Liver (tissue), 9 donors: ENCODE measurements around the gene FGFRL1. TPM values are rescaled to one million over a fixed set of nuclear protein-coding genes. Genes with fewer than 3 reads are reported as not detected.
A peak's percentile ranks its signal among the peaks of the same experiment; 100 is the strongest.

Experiments used
- DNase-seq: peaks from one replicate; pipeline ENCODE4 v3.0.0-alpha.2; 2017; ENCODE audit warnings: low spot score
- H3K27ac ChIP-seq, 2 donors: one replicate each; pipeline ENCODE4 v1.7.0; 2013; ENCODE audit warnings: inconsistent platforms in 2 of 2, low read length in 2 of 2, control low read depth in 1 of 2, low read depth in 1 of 2, mild to moderate bottlenecking in 1 of 2
- H3K27me3 ChIP-seq, 4 donors: one replicate each; pipeline versions ENCODE4 v1.6.1 to v1.7.0; 2013; ENCODE audit warnings: low read length in 3 of 4, inconsistent platforms in 1 of 4, mild to moderate bottlenecking in 1 of 4, moderate library complexity in 1 of 4; ENCODE audit not compliant: control insufficient read depth in 4 of 4, insufficient read depth in 4 of 4
- H3K36me3 ChIP-seq, 4 donors: one replicate each; pipeline versions ENCODE4 v1.6.1 to v1.7.0; 2013; ENCODE audit warnings: low read length in 3 of 4, mild to moderate bottlenecking in 3 of 4, low read depth in 1 of 4, moderate library complexity in 1 of 4; ENCODE audit not compliant: control insufficient read depth in 4 of 4, insufficient read depth in 3 of 4
- H3K4me1 ChIP-seq, 4 donors: one replicate each; pipeline versions ENCODE4 v1.6.1 to v1.7.0; 2013; ENCODE audit warnings: low read length in 3 of 4, mild to moderate bottlenecking in 3 of 4, moderate library complexity in 1 of 4; ENCODE audit not compliant: control insufficient read depth in 4 of 4, insufficient read depth in 4 of 4
- H3K4me3 ChIP-seq, 3 donors: one replicate each; pipeline versions ENCODE4 v1.6.1 to v1.7.0; 2013; ENCODE audit warnings: low read length in 3 of 3, control low read depth in 1 of 3, low read depth in 1 of 3, mild to moderate bottlenecking in 1 of 3
- H3K9ac ChIP-seq, 2 donors: one replicate each; pipeline ENCODE4 v1.7.0; 2013; ENCODE audit warnings: low read length in 2 of 2, mild to moderate bottlenecking in 2 of 2, moderate library complexity in 2 of 2, control low read depth in 1 of 2, low read depth in 1 of 2
- H3K9me3 ChIP-seq, 4 donors: one replicate each; pipeline versions ENCODE4 v1.6.1 to v1.7.0; 2013; ENCODE audit warnings: low read length in 3 of 4; ENCODE audit not compliant: control insufficient read depth in 4 of 4
- EGR1 ChIP-seq, 2 donors: IDR thresholded peaks; 2 replicates each; pipeline ENCODE4 v1.6.1; 2016 to 2018; ENCODE audit warnings: antibody characterized with exemption in 2 of 2, low read depth in 2 of 2
- FOXA1 ChIP-seq: IDR thresholded peaks from 2 replicates; pipeline ENCODE4 v1.6.1; 2016; ENCODE audit warnings: antibody characterized with exemption
- FOXA2 ChIP-seq: IDR thresholded peaks from 2 replicates; pipeline ENCODE4 v1.6.1; 2016; ENCODE audit warnings: antibody characterized with exemption
- HNF4A ChIP-seq, 2 donors: conservative IDR thresholded peaks; 2 replicates each; pipeline ENCODE4 v1.6.1; 2016; ENCODE audit warnings: antibody characterized with exemption in 2 of 2, mild to moderate bottlenecking in 2 of 2
- HNF4G ChIP-seq: IDR thresholded peaks from 2 replicates; pipeline ENCODE4 v1.6.1; 2016; ENCODE audit warnings: antibody characterized with exemption
- JUND ChIP-seq, 2 donors: IDR thresholded peaks; 2 replicates each; pipeline ENCODE4 v1.6.1; 2016; ENCODE audit warnings: antibody characterized with exemption in 2 of 2
- MAX ChIP-seq: IDR thresholded peaks from 2 replicates; pipeline ENCODE4 v1.6.1; 2016; ENCODE audit warnings: antibody characterized with exemption
- NR2F2 ChIP-seq: IDR thresholded peaks from 2 replicates; pipeline ENCODE4 v1.6.1; 2016; ENCODE audit warnings: antibody characterized with exemption
- RAD21 ChIP-seq, 2 donors: IDR thresholded peaks; 2 replicates each; pipeline ENCODE4 v1.6.1; 2016; ENCODE audit warnings: antibody characterized with exemption in 2 of 2, mild to moderate bottlenecking in 2 of 2
- REST ChIP-seq: IDR thresholded peaks from 2 replicates; pipeline ENCODE4 v1.6.1; 2016; ENCODE audit warnings: antibody characterized with exemption, mild to moderate bottlenecking
- RXRA ChIP-seq, 2 donors: IDR thresholded peaks; 2 replicates each; pipeline ENCODE4 v1.6.1; 2017 to 2018; ENCODE audit warnings: antibody characterized with exemption in 2 of 2, mild to moderate bottlenecking in 1 of 2
- SP1 ChIP-seq: IDR thresholded peaks from 2 replicates; pipeline ENCODE4 v1.6.1; 2018; ENCODE audit warnings: antibody characterized with exemption, mild to moderate bottlenecking
- TAF1 ChIP-seq: conservative IDR thresholded peaks from 2 replicates; pipeline ENCODE4 v1.6.1; 2016; ENCODE audit warnings: antibody characterized with exemption, mild to moderate bottlenecking
- YY1 ChIP-seq: IDR thresholded peaks from 2 replicates; pipeline ENCODE4 v1.6.1; 2016; ENCODE audit warnings: antibody characterized with exemption, mild to moderate bottlenecking
- WGBS: extraction: QIAGEN DNeasy Blood & Tissue Kit; methylation state at CpG from one replicate; pipeline ENCODE4 v1.1.7; 2013; 5-methylcytosine and 5-hydroxymethylcytosine counted together
- polyA plus RNA-seq, 2 donors: library from polyadenylated mRNA; stranded (reverse) in 1 of 2; unstranded in 1 of 2; fragments of 200-250 nt in 1 of 2; fragments of >200 nt in 1 of 2; fragmentation: Nextera tagmentation in 1 of 2; extraction: Ambion mirVana in 1 of 2; gene quantifications; one replicate each; pipeline versions ENCODE4 v1.2.1 to v1.2.3, GENCODE V29; 2013 to 2015
- total RNA-seq, 2 donors: library from RNA; depleted of rRNA; stranded (reverse); fragments of >200 nt; gene quantifications; one replicate each; pipeline ENCODE4 v1.2.3, GENCODE V29; 2014
- TF ChIP-seq, protein P1 (sequence below): fragments of 150-350 bp; IDR thresholded peaks from 2 replicates; pipeline ENCODE4 v1.5.1; 2017; ENCODE audit warnings: improper control_type of control experiment, low read depth, low read length; ENCODE audit not compliant: missing input control
- TF ChIP-seq, protein P2 (sequence below): IDR thresholded peaks from 2 replicates; pipeline ENCODE4 v1.6.1; 2016; ENCODE audit warnings: antibody characterized with exemption
- TF ChIP-seq, protein P3 (sequence below): IDR thresholded peaks from 2 replicates; pipeline ENCODE4 v1.6.1; 2016; ENCODE audit warnings: antibody characterized with exemption
- donor health status: healthy.
- donor health status: healthy.
- donor health status: healthy.
- donor health status: healthy.
- donor health status: healthy.

FGFRL1 gene
- total and polyA plus RNA-seq, 4 donors, result 14.2 to 49.1 (median 22.4) TPM

DNA sequence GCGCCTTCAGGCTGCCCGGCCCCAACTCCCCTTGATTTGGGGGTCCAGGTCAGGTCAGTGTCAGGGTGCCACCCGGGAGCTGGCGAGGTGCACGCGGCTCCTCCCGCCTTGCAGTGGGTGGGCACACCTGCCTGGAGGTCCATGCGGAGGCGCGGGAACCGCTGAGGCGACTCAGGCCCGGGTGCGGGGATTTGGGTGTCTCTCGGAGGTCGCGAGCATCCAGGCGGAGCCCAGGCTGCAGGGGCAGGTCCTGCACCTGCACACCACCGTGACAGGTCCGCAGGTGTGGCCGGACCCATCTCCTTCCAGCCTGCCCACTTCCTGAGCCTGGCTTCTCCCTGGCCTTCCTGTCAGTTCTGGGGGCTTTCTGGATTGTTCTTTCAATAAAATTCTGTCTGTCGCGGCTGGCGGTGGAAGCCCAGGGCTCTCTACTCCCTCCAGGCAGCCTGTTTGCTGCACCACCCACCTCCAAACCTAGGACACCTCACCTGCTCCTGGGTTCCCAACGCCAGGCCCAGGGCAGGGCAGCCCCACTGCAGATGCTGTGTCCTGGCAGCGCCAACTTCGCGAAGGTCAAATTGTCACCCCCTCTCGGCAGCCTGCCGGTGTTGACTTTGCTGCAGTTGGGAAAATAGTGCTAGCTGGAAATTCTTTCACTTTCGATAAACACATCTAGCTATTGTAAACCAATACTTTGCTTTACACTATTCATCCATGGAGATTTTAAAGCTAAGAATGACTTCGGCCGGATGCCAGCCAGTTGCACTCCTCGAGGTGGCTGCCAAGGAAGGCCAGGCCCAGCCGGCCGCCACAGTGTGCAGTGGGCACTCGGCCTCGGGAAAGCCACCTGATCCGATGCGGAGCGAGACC lies 35.9 kb downstream of the FGFRL1 start (continued):
- TF ChIP-seq, protein P1, sequence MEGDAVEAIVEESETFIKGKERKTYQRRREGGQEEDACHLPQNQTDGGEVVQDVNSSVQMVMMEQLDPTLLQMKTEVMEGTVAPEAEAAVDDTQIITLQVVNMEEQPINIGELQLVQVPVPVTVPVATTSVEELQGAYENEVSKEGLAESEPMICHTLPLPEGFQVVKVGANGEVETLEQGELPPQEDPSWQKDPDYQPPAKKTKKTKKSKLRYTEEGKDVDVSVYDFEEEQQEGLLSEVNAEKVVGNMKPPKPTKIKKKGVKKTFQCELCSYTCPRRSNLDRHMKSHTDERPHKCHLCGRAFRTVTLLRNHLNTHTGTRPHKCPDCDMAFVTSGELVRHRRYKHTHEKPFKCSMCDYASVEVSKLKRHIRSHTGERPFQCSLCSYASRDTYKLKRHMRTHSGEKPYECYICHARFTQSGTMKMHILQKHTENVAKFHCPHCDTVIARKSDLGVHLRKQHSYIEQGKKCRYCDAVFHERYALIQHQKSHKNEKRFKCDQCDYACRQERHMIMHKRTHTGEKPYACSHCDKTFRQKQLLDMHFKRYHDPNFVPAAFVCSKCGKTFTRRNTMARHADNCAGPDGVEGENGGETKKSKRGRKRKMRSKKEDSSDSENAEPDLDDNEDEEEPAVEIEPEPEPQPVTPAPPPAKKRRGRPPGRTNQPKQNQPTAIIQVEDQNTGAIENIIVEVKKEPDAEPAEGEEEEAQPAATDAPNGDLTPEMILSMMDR, result no peak
- TF ChIP-seq RAD21 (IDR thresholded peaks at IDR 0.05) (no peak), FOXA1 (peak; percentile 72), NR2F2 (no peak), TAF1 (no peak), EGR1 (IDR thresholded peaks at IDR 0.05; ENCODE audit: low read depth in 2 of 2) (no peak), RXRA (IDR thresholded peaks at IDR 0.05) (peak in 1 of 2 donors; percentile 8), JUND (IDR thresholded peaks at IDR 0.05) (no peak), SP1 (peak; percentile 69), FOXA2 (peak; percentile 75)

- Histone ChIP-seq H3K36me3 (no peaks in the 10 kb centered on the region), H3K27me3 (peaks cover 0 to 9% (median under 1%) of the 10 kb centered on the region in 4 donors), H3K4me1 (peaks cover 8 to 17% (median 11%) of the 10 kb centered on the region in 4 donors), H3K9me3 (no peaks in the 10 kb centered on the region), H3K27ac (peak overlapping the region in 1 of 2 donors; percentile 20), H3K9ac (no peak overlapping the region), H3K4me3 (no peak overlapping the region)
- no peak for DNase-seq
- 85% methylated on average over 34 of the region's 34 CpGs for WGBS
- TF ChIP-seq YY1, result no peak
- TF ChIP-seq, protein P1, result no peak
- no peak for TF ChIP-seq HNF4G
- TF ChIP-seq RAD21 (IDR thresholded peaks at IDR 0.05), result no peak
- no peak for TF ChIP-seq MAX
- TF ChIP-seq RXRA (IDR thresholded peaks at IDR 0.05), result no peak
- no peak for TF ChIP-seq NR2F2
- TF ChIP-seq HNF4A (conservative IDR thresholded peaks at IDR 0.05), result no peak
- TF ChIP-seq, protein P2, sequence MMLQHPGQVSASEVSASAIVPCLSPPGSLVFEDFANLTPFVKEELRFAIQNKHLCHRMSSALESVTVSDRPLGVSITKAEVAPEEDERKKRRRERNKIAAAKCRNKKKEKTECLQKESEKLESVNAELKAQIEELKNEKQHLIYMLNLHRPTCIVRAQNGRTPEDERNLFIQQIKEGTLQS, result no peak
- TF ChIP-seq REST, result no peak
- TF ChIP-seq SP1, result no peak
- no peak for TF ChIP-seq FOXA1
- no peak for TF ChIP-seq FOXA2
- TF ChIP-seq, protein P3, sequence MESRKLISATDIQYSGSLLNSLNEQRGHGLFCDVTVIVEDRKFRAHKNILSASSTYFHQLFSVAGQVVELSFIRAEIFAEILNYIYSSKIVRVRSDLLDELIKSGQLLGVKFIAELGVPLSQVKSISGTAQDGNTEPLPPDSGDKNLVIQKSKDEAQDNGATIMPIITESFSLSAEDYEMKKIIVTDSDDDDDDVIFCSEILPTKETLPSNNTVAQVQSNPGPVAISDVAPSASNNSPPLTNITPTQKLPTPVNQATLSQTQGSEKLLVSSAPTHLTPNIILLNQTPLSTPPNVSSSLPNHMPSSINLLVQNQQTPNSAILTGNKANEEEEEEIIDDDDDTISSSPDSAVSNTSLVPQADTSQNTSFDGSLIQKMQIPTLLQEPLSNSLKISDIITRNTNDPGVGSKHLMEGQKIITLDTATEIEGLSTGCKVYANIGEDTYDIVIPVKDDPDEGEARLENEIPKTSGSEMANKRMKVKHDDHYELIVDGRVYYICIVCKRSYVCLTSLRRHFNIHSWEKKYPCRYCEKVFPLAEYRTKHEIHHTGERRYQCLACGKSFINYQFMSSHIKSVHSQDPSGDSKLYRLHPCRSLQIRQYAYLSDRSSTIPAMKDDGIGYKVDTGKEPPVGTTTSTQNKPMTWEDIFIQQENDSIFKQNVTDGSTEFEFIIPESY, result no peak
These were observed 36.7 kb downstream of the FGFRL1 start for GRCh38 chr4:1047976-1048772.
